Astrocyte (in vitro differentiated cells and primary cell): ENCODE data around the gene GSTM2.

Source experiments
- CTCF ChIP-seq: IDR thresholded peaks from 2 replicates; pipeline ENCODE4 v1.5.1; 2011; ENCODE audit warnings: low read depth, mild to moderate bottlenecking, inconsistent platforms, low read length, moderate library complexity; ENCODE audit not compliant: insufficient read depth
- EZH2 ChIP-seq: IDR thresholded peaks from 2 replicates; pipeline ENCODE4 v1.6.1; 2012; ENCODE audit warnings: mild to moderate bottlenecking, low read length, inconsistent platforms; ENCODE audit not compliant: insufficient read depth

- TF ChIP-seq CTCF (no peak), EZH2 (no peak)
These were observed 37.6 kb downstream of the GSTM2 start for GRCh38 chr1:109705411-109705810.
